SK-N-SH (cell line): ENCODE data around the gene NCBP2L. TPM values are rescaled to one million over a fixed set of nuclear protein-coding genes. Genes with fewer than 3 reads are reported as not detected.

Experiments used
- CTCF ChIA-PET: fragments of 300-600, 350-600 bp; formaldehyde crosslinking; extraction: SDS; loops from one replicate; lab custom pipeline; 2021; lab: Yijun Ruan, JAX
- POLR2A ChIA-PET: fragments of 350-600 bp; sonication (Branson Sonifier 250); formaldehyde crosslinking; extraction: SDS; loops from one replicate; lab custom pipeline; 2020; ENCODE audit warnings: antibody characterized with exemption, inconsistent platforms; lab: Yijun Ruan, JAX
- DNase-seq: peaks from one replicate; pipeline ENCODE4 v3.0.0; 2012
- H2AFZ ChIP-seq: fragments of 200-600 bp; sonication (generic); 2 replicates; pipeline ENCODE4 v1.8.1; 2016; ENCODE audit warnings: antibody characterized with exemption, mild to moderate bottlenecking, low read depth
- H3F3A ChIP-seq: fragments of 200-600 bp; sonication (generic); replicated peaks from 2 replicates; pipeline ENCODE3; 2016; ENCODE audit warnings: antibody characterized with exemption, mild to moderate bottlenecking; ENCODE audit not compliant: insufficient read depth
- H3K27ac ChIP-seq, 2 experiments: fragments of 200-500 bp in 1 of 2; fragments of 200-600 bp in 1 of 2; sonication (Bioruptor generic) in 1 of 2; sonication (generic), shearing (Covaris generic) in 1 of 2; 2 replicates each; pipeline versions ENCODE4 v1.5.1 to v1.6.1; 2014 to 2016; ENCODE audit warnings: low read depth in 2 of 2, inconsistent platforms in 1 of 2, low read length in 1 of 2, mild to moderate bottlenecking in 1 of 2, mixed read lengths in 1 of 2
- H3K27me3 ChIP-seq: fragments of 200-600 bp; sonication (generic), shearing (Covaris generic); 2 replicates; pipeline ENCODE4 v1.6.1; 2016; ENCODE audit warnings: mixed run types; ENCODE audit not compliant: insufficient read depth
- H3K36me3 ChIP-seq, 2 experiments: fragments of 200-500 bp in 1 of 2; fragments of 200-600 bp in 1 of 2; sonication (Bioruptor generic) in 1 of 2; sonication (generic) in 1 of 2; replicated peaks in 1 of 2; 2 replicates each; pipeline versions ENCODE3 to v1.5.1; 2014 to 2016; ENCODE audit warnings: low read length in 1 of 2, mild to moderate bottlenecking in 1 of 2; ENCODE audit not compliant: insufficient read depth in 2 of 2, control insufficient read depth in 1 of 2
- H3K4me1 ChIP-seq, 2 experiments: fragments of 200-500 bp in 1 of 2; fragments of 200-600 bp in 1 of 2; sonication (Bioruptor generic) in 1 of 2; sonication (generic), shearing (Covaris generic) in 1 of 2; 2 replicates each; pipeline versions ENCODE4 v1.5.1 to v1.6.1; 2014 to 2016; ENCODE audit warnings: low read depth in 1 of 2, low read length in 1 of 2, mixed run types in 1 of 2; ENCODE audit not compliant: insufficient read depth in 2 of 2, control insufficient read depth in 1 of 2
- H3K4me2 ChIP-seq: fragments of 200-600 bp; sonication (generic), shearing (Covaris generic); 2 replicates; pipeline ENCODE4 v1.6.1; 2017; ENCODE audit warnings: mixed run types
- H3K4me3 ChIP-seq, 2 experiments: fragments of 200-500 bp in 1 of 2; fragments of 200-600 bp in 1 of 2; sonication (Bioruptor generic) in 1 of 2; sonication (generic), shearing (Covaris generic) in 1 of 2; 2 replicates each; pipeline versions ENCODE4 v1.5.1 to v1.8.1; 2014 to 2016; ENCODE audit warnings: low read depth in 2 of 2, inconsistent platforms in 1 of 2, low read length in 1 of 2, mild to moderate bottlenecking in 1 of 2, mixed read lengths in 1 of 2, moderate library complexity in 1 of 2
- H3K79me2 ChIP-seq: fragments of 200-600 bp; sonication (generic); 2 replicates; pipeline ENCODE4 v1.8.1; 2017; ENCODE audit warnings: mild to moderate bottlenecking; ENCODE audit not compliant: insufficient read depth
- H3K9ac ChIP-seq: fragments of 200-600 bp; sonication (generic); 2 replicates; pipeline ENCODE4 v1.6.1; 2017; ENCODE audit warnings: mixed run types
- H3K9me2 ChIP-seq: fragments of 200-600 bp; sonication (generic); 2 replicates; pipeline ENCODE4 v1.6.1; 2017; ENCODE audit warnings: mixed run types
- H3K9me3 ChIP-seq: fragments of 200-600 bp; sonication (generic); 2 replicates; pipeline ENCODE4 v1.6.1; 2017; ENCODE audit warnings: mixed run types, mild to moderate bottlenecking, moderate library complexity
- H4K20me1 ChIP-seq: fragments of 200-600 bp; sonication (generic); 2 replicates; pipeline ENCODE4 v1.6.1; 2017; ENCODE audit warnings: mild to moderate bottlenecking, mixed run types; ENCODE audit not compliant: insufficient read depth
- EP300 ChIP-seq, 2 experiments: IDR thresholded peaks; 2 replicates each; pipeline versions ENCODE4 v1.4.0 to v1.6.1; 2012; ENCODE audit warnings: borderline replicate concordance in 1 of 2, low read depth in 1 of 2, low read length in 1 of 2
- FOXJ3 ChIP-seq: sonication (generic); formaldehyde crosslinking; IDR thresholded peaks from 2 replicates; pipeline ENCODE4 v1.5.1; 2020; ENCODE audit warnings: mild to moderate bottlenecking, missing genetic modification reagents
- FOXM1 ChIP-seq: IDR thresholded peaks from 2 replicates; pipeline ENCODE4 v1.4.0; 2012; ENCODE audit warnings: low read depth, mild to moderate bottlenecking
- GABPA ChIP-seq: IDR thresholded peaks from 2 replicates; pipeline ENCODE4 v1.4.0; 2012; ENCODE audit warnings: low read depth, mild to moderate bottlenecking
- GATA2 ChIP-seq: sonication (generic); formaldehyde crosslinking; IDR thresholded peaks from 2 replicates; pipeline ENCODE4 v1.5.0; 2020; ENCODE audit warnings: mild to moderate bottlenecking, missing genetic modification reagents
- MXI1 ChIP-seq: IDR thresholded peaks from 2 replicates; pipeline ENCODE4 v1.6.1; 2012; ENCODE audit warnings: mild to moderate bottlenecking, low read depth, low read length, improper control_type of control experiment
- NRF1 ChIP-seq: IDR thresholded peaks from 2 replicates; pipeline ENCODE4 v1.6.1; 2012; ENCODE audit warnings: low read depth, mild to moderate bottlenecking, low read length
- RAD21 ChIP-seq: IDR thresholded peaks from 2 replicates; pipeline ENCODE4 v1.6.1; 2012; ENCODE audit warnings: mild to moderate bottlenecking, low read length
- RCOR1 ChIP-seq: fragments of 150-350 bp; IDR thresholded peaks from 2 replicates; pipeline ENCODE4 v1.6.1; 2017; ENCODE audit warnings: antibody characterized with exemption, low read length
- RXRA ChIP-seq: IDR thresholded peaks from 2 replicates; pipeline ENCODE4 v1.4.0; 2012; ENCODE audit warnings: low read depth, mild to moderate bottlenecking, borderline replicate concordance
- SIN3A ChIP-seq: IDR thresholded peaks from 2 replicates; pipeline ENCODE4 v1.6.1; 2012; ENCODE audit warnings: low read depth, mild to moderate bottlenecking, low read length, moderate library complexity, borderline replicate concordance
- TEAD4 ChIP-seq: IDR thresholded peaks from 2 replicates; pipeline ENCODE4 v1.4.0; 2012; ENCODE audit warnings: mild to moderate bottlenecking, borderline replicate concordance; ENCODE audit not compliant: insufficient read depth
- USF2 ChIP-seq: fragments of 150-350 bp; IDR thresholded peaks from 2 replicates; pipeline ENCODE4 v1.6.1; 2017; ENCODE audit warnings: antibody characterized with exemption, low read length, low read depth, borderline replicate concordance
- WGBS: methylation state at CpG from one replicate; pipeline ENCODE4 v1.1.6; 2017; ENCODE audit warnings: low lambda C conversion rate; 5-methylcytosine and 5-hydroxymethylcytosine counted together
- polyA plus RNA-seq, 3 experiments: library from polyadenylated mRNA; depleted of rRNA; stranded (reverse); fragments of >200 nt; gene quantifications; 2 replicates each; pipeline ENCODE4 v1.2.3, GENCODE V29; 2012
- TF ChIP-seq, protein P1 (sequence below): IDR thresholded peaks from 2 replicates; pipeline ENCODE4; 2012
- TF ChIP-seq, protein P2 (sequence below): IDR thresholded peaks from 2 replicates; pipeline ENCODE4 v1.4.0; 2012; ENCODE audit warnings: low read depth, borderline replicate concordance
- TF ChIP-seq, protein P3 (sequence below): IDR thresholded peaks from 2 replicates; pipeline ENCODE4 v1.6.1; 2012; ENCODE audit warnings: mild to moderate bottlenecking, low read depth, low read length, moderate library complexity
- TF ChIP-seq, protein P4 (sequence below): fragments of 200-600 bp; sonication (generic); IDR thresholded peaks from 2 replicates; pipeline ENCODE4 v1.6.1; 2017; ENCODE audit warnings: antibody characterized with exemption, mild to moderate bottlenecking, moderate library complexity

The NCBP2L gene
- polyA plus RNA-seq, 1 of the 3 experiments (the other 2 are of a cell fraction): not detected

DNA sequence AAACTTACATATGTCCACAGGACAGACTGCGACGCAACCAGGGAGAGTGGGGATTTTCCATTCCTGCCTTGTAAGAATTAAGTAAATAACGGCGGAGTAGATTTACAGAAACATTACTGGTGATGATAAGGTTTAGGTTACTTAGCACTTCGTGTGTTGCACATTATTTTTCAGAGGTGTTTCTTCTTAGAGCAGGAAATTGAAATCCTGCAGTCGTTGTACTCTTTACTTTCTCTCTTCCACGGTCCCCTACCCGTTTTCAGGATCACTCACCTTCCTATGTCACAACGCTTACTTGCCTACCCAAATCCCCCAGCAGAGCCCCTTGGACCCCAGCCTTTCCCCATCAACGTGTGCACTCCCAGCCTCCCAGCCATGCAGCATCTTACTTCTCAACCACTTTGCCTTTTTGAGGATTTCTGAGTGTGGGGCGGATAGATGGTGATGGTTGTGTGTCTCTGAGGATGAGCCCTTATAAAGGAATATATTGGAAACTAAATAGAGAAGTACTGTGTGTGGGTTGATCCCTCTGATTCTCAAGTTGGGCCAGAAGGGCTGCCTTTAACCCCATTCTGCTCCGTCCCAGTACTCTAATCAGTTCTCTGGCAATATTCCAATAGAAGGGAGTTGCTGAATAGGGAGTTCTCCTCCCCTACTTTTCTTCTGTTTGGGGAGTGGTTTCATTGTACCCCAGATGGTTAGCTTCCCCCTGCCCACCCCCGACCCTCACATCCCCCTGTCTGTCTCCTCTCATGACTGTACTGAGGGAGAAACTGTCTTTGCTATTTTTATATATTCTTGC lies 49.7 kb downstream of the NCBP2L start:
- Histone ChIP-seq H3K4me2 (no peak overlapping the region; the same call in 1 of the 2 replicates), H3K27me3 (peaks cover 12% of the 10 kb centered on the region; the same call in 1 of the 2 replicates), H3K9ac (no peak overlapping the region), H2AFZ (no peak overlapping the region), H3K4me1 (no peaks in the 10 kb centered on the region), H4K20me1 (no peaks in the 10 kb centered on the region), H3K9me2 (no peaks in the 10 kb centered on the region), H3K27ac (no peak overlapping the region), H3K79me2 (no peaks in the 10 kb centered on the region), H3K4me3 (0 out of 4 replicates have a peak overlapping the region, but pooled peaks of 1 of the 2 experiments have one; percentile 19), H3F3A (no peaks in the 10 kb centered on the region), H3K36me3 (no peaks in the 10 kb centered on the region), H3K9me3 (no peaks in the 10 kb centered on the region)
- POLR2A ChIA-PET: no interaction called here
- CTCF ChIA-PET: interaction anchor here (1.5 kb wide), 1 partner anchor 24 kb away, joined by 4 read pairs; no protein-coding TSS in a partner anchor
- TF ChIP-seq, protein P1, sequence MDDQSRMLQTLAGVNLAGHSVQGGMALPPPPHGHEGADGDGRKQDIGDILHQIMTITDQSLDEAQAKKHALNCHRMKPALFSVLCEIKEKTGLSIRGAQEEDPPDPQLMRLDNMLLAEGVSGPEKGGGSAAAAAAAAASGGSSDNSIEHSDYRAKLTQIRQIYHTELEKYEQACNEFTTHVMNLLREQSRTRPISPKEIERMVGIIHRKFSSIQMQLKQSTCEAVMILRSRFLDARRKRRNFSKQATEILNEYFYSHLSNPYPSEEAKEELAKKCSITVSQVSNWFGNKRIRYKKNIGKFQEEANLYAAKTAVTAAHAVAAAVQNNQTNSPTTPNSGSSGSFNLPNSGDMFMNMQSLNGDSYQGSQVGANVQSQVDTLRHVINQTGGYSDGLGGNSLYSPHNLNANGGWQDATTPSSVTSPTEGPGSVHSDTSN: no peak
- TF ChIP-seq MXI1 (no peak), USF2 (no peak), FOXJ3 (CRISPR knock-in tag) (no peak), RCOR1 (no peak), NRF1 (no peak), FOXM1 (no peak)
- 15% methylated on average over 12 of the region's 13 CpGs for WGBS
- DNase-seq: no peak

DNA sequence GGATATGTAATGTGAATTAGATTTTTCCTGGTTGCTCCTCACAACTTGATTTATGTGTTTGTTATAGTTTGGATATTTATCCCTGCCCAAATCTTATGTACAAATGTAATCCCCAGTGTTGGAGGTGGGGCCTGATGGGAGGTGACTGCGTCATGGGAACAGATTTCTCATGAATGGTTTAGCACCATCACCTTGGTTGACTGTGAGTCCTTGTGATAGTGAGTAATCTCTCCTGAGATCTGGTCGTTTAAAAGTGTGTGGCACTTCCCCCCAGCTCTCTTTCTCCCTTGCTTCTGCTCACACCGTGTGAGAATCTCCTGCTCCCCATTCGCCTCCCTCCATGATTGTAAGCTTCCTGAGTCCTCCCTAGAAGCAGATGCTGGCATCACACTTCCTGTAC lies 50.3 kb downstream of the NCBP2L start:
- no peaks in the 10 kb centered on the region for H3K4me1 ChIP-seq
- 27% methylated on average over 4 of the region's 4 CpGs for WGBS
- H3K4me3 ChIP-seq: no peak overlapping the region
- H2AFZ ChIP-seq: no peak overlapping the region
- ChIA-PET POLR2A (no interaction called here), CTCF (interaction anchor here (1.5 kb wide), 1 partner anchor 23 kb away, joined by 4 read pairs; no protein-coding TSS in a partner anchor)
- peaks cover 15% of the 10 kb centered on the region; the same call in 1 of the 2 replicates for H3K27me3 ChIP-seq
- H4K20me1 ChIP-seq: no peaks in the 10 kb centered on the region
- no peaks in the 10 kb centered on the region for H3K79me2 ChIP-seq
- no peak overlapping the region for H3K9ac ChIP-seq
- H3K36me3 ChIP-seq: no peaks in the 10 kb centered on the region
- DNase-seq: no peak
- H3K27ac ChIP-seq: no peak overlapping the region
- no peaks in the 10 kb centered on the region for H3K9me3 ChIP-seq
- H3K4me2 ChIP-seq: no peak overlapping the region
- H3F3A ChIP-seq: no peaks in the 10 kb centered on the region
- H3K9me2 ChIP-seq: no peaks in the 10 kb centered on the region
- no peak for TF ChIP-seq RAD21
- no peak for TF ChIP-seq GATA2 (CRISPR knock-in tag)
- TF ChIP-seq SIN3A: no peak
- TF ChIP-seq, protein P2, sequence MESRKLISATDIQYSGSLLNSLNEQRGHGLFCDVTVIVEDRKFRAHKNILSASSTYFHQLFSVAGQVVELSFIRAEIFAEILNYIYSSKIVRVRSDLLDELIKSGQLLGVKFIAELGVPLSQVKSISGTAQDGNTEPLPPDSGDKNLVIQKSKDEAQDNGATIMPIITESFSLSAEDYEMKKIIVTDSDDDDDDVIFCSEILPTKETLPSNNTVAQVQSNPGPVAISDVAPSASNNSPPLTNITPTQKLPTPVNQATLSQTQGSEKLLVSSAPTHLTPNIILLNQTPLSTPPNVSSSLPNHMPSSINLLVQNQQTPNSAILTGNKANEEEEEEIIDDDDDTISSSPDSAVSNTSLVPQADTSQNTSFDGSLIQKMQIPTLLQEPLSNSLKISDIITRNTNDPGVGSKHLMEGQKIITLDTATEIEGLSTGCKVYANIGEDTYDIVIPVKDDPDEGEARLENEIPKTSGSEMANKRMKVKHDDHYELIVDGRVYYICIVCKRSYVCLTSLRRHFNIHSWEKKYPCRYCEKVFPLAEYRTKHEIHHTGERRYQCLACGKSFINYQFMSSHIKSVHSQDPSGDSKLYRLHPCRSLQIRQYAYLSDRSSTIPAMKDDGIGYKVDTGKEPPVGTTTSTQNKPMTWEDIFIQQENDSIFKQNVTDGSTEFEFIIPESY: no peak
- TF ChIP-seq TEAD4: no peak
- TF ChIP-seq, protein P3, sequence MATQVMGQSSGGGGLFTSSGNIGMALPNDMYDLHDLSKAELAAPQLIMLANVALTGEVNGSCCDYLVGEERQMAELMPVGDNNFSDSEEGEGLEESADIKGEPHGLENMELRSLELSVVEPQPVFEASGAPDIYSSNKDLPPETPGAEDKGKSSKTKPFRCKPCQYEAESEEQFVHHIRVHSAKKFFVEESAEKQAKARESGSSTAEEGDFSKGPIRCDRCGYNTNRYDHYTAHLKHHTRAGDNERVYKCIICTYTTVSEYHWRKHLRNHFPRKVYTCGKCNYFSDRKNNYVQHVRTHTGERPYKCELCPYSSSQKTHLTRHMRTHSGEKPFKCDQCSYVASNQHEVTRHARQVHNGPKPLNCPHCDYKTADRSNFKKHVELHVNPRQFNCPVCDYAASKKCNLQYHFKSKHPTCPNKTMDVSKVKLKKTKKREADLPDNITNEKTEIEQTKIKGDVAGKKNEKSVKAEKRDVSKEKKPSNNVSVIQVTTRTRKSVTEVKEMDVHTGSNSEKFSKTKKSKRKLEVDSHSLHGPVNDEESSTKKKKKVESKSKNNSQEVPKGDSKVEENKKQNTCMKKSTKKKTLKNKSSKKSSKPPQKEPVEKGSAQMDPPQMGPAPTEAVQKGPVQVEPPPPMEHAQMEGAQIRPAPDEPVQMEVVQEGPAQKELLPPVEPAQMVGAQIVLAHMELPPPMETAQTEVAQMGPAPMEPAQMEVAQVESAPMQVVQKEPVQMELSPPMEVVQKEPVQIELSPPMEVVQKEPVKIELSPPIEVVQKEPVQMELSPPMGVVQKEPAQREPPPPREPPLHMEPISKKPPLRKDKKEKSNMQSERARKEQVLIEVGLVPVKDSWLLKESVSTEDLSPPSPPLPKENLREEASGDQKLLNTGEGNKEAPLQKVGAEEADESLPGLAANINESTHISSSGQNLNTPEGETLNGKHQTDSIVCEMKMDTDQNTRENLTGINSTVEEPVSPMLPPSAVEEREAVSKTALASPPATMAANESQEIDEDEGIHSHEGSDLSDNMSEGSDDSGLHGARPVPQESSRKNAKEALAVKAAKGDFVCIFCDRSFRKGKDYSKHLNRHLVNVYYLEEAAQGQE: no peak
- no peak for TF ChIP-seq GABPA
- no peak for TF ChIP-seq RXRA
- TF ChIP-seq, protein P4, sequence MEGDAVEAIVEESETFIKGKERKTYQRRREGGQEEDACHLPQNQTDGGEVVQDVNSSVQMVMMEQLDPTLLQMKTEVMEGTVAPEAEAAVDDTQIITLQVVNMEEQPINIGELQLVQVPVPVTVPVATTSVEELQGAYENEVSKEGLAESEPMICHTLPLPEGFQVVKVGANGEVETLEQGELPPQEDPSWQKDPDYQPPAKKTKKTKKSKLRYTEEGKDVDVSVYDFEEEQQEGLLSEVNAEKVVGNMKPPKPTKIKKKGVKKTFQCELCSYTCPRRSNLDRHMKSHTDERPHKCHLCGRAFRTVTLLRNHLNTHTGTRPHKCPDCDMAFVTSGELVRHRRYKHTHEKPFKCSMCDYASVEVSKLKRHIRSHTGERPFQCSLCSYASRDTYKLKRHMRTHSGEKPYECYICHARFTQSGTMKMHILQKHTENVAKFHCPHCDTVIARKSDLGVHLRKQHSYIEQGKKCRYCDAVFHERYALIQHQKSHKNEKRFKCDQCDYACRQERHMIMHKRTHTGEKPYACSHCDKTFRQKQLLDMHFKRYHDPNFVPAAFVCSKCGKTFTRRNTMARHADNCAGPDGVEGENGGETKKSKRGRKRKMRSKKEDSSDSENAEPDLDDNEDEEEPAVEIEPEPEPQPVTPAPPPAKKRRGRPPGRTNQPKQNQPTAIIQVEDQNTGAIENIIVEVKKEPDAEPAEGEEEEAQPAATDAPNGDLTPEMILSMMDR: no peak
- no peak for TF ChIP-seq EP300 (IDR thresholded peaks at IDR 0.05; ENCODE audit: borderline replicate concordance in 1 of 2, low read depth in 1 of 2, low read length in 1 of 2)
